GM12874 (cell line): ENCODE results near the gene NAV2.

Source experiments
- CTCF ChIP-seq: IDR thresholded peaks from 2 replicates; pipeline ENCODE4 v1.5.1; 2011; ENCODE audit warnings: low read depth, mild to moderate bottlenecking, control low read depth, low read length, moderate library complexity; ENCODE audit not compliant: insufficient read depth

Gene NAV2

GRCh38 chr11:19838994-19839768 is 126.5 kb downstream of the NAV2 start:
- TF ChIP-seq CTCF, result no peak

- no peak for TF ChIP-seq CTCF
Observed at GRCh38 chr11:19840961-19841360, 128.3 kb downstream of the NAV2 start.

- TF ChIP-seq CTCF, result no peak
Observed at GRCh38 chr11:19842505-19842904, 129.9 kb downstream of the NAV2 start.

- no peak for TF ChIP-seq CTCF
Observed at GRCh38 chr11:19843079-19843478, 130.4 kb downstream of the NAV2 start.

- no peak for TF ChIP-seq CTCF
Observed at GRCh38 chr11:19844012-19844411, 131.4 kb downstream of the NAV2 start.

GRCh38 chr11:19844806-19845205 is 132.2 kb downstream of the NAV2 start:
- TF ChIP-seq CTCF, result no peak

- TF ChIP-seq CTCF, result no peak
Observed at GRCh38 chr11:19845626-19846025, 133.0 kb downstream of the NAV2 start.
